GM12878 (cell line): Measurements from ENCODE around the gene MARVELD3.

Experiments
- CEBPB ChIP-seq, 2 experiments: fragments of 150-350 bp in 1 of 2; IDR thresholded peaks; 2 replicates each; pipeline ENCODE4 v1.6.1; 2012 to 2014; ENCODE audit warnings: low read depth in 2 of 2, low read length in 2 of 2, borderline replicate concordance in 1 of 2, inconsistent platforms in 1 of 2
- CHD2 ChIP-seq: IDR thresholded peaks from 2 replicates; pipeline ENCODE4 v1.6.1; 2011; ENCODE audit warnings: low read depth, low read length, improper control_type of control experiment, borderline replicate concordance
- CTCF ChIP-seq, 3 experiments: IDR thresholded peaks in 2 of 3; conservative IDR thresholded peaks in 1 of 3; 2 replicates each; pipeline ENCODE4 v1.5.1; 2011; ENCODE audit warnings: low read depth in 3 of 3, low read length in 3 of 3, mild to moderate bottlenecking in 3 of 3, control low read depth in 2 of 3, moderate library complexity in 2 of 3, inconsistent platforms in 1 of 3, mixed read lengths in 1 of 3; ENCODE audit not compliant: control insufficient read depth in 2 of 3, insufficient read depth in 1 of 3; ENCODE audit errors: extremely low read depth in 1 of 3
- EGR1 ChIP-seq, 2 experiments: IDR thresholded peaks; 1 replicate in 1 of 2; 2 replicates in 1 of 2; pipeline ENCODE4 v1.6.1; 2011 to 2012; ENCODE audit warnings: low read depth in 2 of 2, low read length in 2 of 2, borderline replicate concordance in 1 of 2, mild to moderate bottlenecking in 1 of 2, moderate library complexity in 1 of 2
- EZH2 ChIP-seq: IDR thresholded peaks from 2 replicates; pipeline ENCODE4 v1.6.1; 2012; ENCODE audit warnings: low read depth, mild to moderate bottlenecking, control low read depth, inconsistent platforms, low read length, borderline replicate concordance; ENCODE audit not compliant: control insufficient read depth
- PBX3 ChIP-seq: IDR thresholded peaks from 2 replicates; pipeline ENCODE4 v1.6.1; 2011; ENCODE audit warnings: mild to moderate bottlenecking, low read depth, low read length, moderate library complexity; ENCODE audit not compliant: insufficient replicate concordance
- RELB ChIP-seq: fragments of 450-650 bp; IDR thresholded peaks from 2 replicates; pipeline ENCODE4 v1.6.1; 2017; ENCODE audit warnings: low read depth, mild to moderate bottlenecking, moderate library complexity
- TAF1 ChIP-seq: IDR thresholded peaks from 2 replicates; pipeline ENCODE4 v1.6.1; 2011; ENCODE audit warnings: mild to moderate bottlenecking, low read depth, low read length, borderline replicate concordance
- USF2 ChIP-seq: IDR thresholded peaks from 2 replicates; pipeline ENCODE4 v1.6.1; 2011; ENCODE audit warnings: low read depth, low read length, improper control_type of control experiment, borderline replicate concordance
- YBX1 ChIP-seq: fragments of 450-650 bp; IDR thresholded peaks from 2 replicates; pipeline ENCODE4 v1.6.1; 2016; ENCODE audit warnings: antibody characterized with exemption
- ZBED1 ChIP-seq: IDR thresholded peaks from 2 replicates; pipeline ENCODE4 v1.6.1; 2016; ENCODE audit warnings: borderline replicate concordance
- ZSCAN29 ChIP-seq: fragments of 450-650 bp; IDR thresholded peaks from 2 replicates; pipeline ENCODE4 v1.6.1; 2017; ENCODE audit warnings: mild to moderate bottlenecking, moderate library complexity

GRCh38 chr16:71647391-71647790 is 21.4 kb downstream of the MARVELD3 start:
- TF ChIP-seq RELB, result no peak
- no peak for TF ChIP-seq YBX1
- no peak for TF ChIP-seq TAF1
- TF ChIP-seq CTCF (IDR thresholded peaks at IDR 0.05 in 2 of 3, conservative IDR thresholded peaks at IDR 0.05 in 1 of 3; ENCODE audit: control insufficient read depth in 2 of 3, extremely low read depth in 1 of 3, insufficient read depth in 1 of 3, low read depth in 3 of 3, low read length in 3 of 3), result no peak
- TF ChIP-seq EZH2, result no peak
- no peak for TF ChIP-seq PBX3
- TF ChIP-seq CHD2, result no peak
- no peak for TF ChIP-seq USF2
- no peak for TF ChIP-seq CEBPB (IDR thresholded peaks at IDR 0.05; ENCODE audit: borderline replicate concordance in 1 of 2, low read depth in 2 of 2, low read length in 2 of 2)
- no peak for TF ChIP-seq ZSCAN29
- TF ChIP-seq EGR1 (IDR thresholded peaks at IDR 0.05; ENCODE audit: borderline replicate concordance in 1 of 2, low read depth in 2 of 2, low read length in 2 of 2), result no peak
- TF ChIP-seq ZBED1, result no peak
